DMS79 (cell line): ENCODE measurements around the gene KRTAP20-2.

Source experiments
- DNase-seq: peaks from one replicate; lab custom pipeline; 2025; lab: John Stamatoyannopoulos, UW

KRTAP20-2 gene

GRCh38 chr21:30634906-30635305, at the start of gene KRTAP20-2:
Gene KRTAP20-2, plus strand, starts transcription at chr21:30635206. Its CDS starts 58 bp downstream, at chr21:30635264.
- DNase-seq = no peak

GRCh38 chr21:30590297-30590696, 44.7 kb upstream of the KRTAP20-2 start, which contains the start of gene KRTAP22-2:
Gene KRTAP22-2, minus strand, starts transcription at chr21:30590397.
- DNase-seq = no peak

GRCh38 chr21:30592140-30592539, 42.9 kb upstream of the KRTAP20-2 start, which contains the start of gene KRTAP6-3:
Gene KRTAP6-3, plus strand, starts transcription at chr21:30592440. Its CDS starts 6 bp downstream, at chr21:30592446.
- no peak for DNase-seq

DNA sequence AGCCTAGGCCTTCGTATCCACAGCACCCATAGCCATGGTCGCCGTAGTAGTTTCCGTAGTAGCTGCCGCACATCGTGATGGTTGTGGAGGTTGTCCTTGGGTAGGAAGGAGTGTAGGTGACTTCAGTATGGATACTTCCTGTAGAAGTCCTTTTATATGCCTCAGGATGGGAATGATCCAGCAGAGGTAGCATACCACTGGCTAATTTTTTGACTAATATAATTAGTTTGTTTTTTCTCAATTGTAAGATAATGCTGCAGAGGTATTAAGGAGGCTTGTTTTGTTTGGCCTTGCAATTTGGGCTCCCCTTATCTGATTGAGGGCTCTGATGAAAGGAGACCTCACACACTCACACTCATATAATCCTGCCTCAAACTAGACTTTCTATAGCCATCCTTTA, 36.2 kb upstream of the KRTAP20-2 start, which contains the start of gene KRTAP6-2:
TSS of gene KRTAP6-2 (minus strand) at position 101 of the 400 bp plus-strand sequence. CDS start at position 73, 28 bp downstream.
- no peak for DNase-seq

DNA sequence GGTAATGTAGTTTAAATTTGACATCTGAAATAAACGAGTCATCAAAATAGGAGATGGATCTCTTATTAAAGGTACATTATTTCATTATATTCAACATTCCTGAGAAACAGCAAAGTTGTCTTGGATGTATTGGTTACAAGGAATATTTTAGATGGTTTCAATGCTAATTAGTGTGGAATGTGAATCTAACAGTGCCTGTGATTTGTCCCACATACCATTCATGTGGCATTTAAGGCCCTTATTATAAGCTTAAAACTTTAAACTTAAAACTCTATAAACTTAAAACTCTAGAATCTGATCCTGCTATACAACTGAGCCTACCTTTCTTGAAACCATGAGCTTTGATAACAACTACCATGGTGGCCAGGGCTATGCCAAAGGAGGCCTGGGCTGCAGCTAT, 34.2 kb upstream of the KRTAP20-2 start, which contains the start of gene KRTAP22-1:
TSS of gene KRTAP22-1 (plus strand) at position 301 of the 400 bp plus-strand sequence.
- DNase-seq = no peak

GRCh38 chr21:30605968-30606367, 29.0 kb upstream of the KRTAP20-2 start:
- DNase-seq = no peak

GRCh38 chr21:30612132-30612531, 22.9 kb upstream of the KRTAP20-2 start:
- DNase-seq = no peak

DNA sequence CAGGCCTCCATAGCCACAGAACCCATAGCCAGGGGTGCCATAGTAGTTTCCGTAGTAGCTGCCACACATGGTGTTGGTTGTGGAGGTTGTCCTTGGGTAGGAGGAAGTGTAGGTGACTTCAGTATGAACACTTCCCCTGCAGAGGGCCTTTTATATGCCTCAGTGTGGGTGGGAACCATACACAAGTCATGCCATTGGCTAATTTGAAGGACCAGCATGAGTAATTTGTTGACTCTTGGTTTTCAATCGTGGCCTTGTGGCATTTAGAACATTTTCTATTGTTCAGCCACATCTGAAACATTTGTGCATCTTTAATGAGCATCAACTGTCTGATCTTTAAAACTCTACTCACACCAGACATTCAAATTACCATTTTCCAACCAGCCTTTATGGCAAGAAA, 21.2 kb upstream of the KRTAP20-2 start, which contains the start of gene KRTAP6-1:
TSS of gene KRTAP6-1 (minus strand) at position 95 of the 400 bp plus-strand sequence. CDS start at position 69, 26 bp downstream.
- no peak for DNase-seq

GRCh38 chr21:30615199-30615598, 19.8 kb upstream of the KRTAP20-2 start:
- DNase-seq = no peak

DNA sequence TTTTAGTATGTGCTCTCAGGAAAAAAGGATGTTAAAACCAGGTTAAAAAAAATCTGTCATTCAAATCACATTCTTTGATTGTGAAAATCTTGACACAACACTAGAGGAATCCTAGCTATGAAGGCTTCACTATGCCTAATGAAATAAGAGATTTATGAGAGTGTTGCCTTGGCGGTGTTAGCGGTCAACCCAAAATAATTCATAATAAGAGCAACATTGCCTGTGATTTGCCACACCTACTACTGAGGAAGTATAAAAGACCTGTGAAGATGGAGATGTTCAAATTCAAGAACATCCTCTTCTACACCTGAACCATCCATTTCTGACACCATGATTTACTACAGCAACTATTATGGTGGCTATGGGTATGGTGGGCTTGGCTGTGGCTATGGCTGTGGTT, 18.9 kb upstream of the KRTAP20-2 start, which contains the start of gene KRTAP20-1:
TSS of gene KRTAP20-1 (plus strand) at position 301 of the 400 bp plus-strand sequence. CDS start at position 331, 30 bp downstream.
- no peak for DNase-seq

DNA sequence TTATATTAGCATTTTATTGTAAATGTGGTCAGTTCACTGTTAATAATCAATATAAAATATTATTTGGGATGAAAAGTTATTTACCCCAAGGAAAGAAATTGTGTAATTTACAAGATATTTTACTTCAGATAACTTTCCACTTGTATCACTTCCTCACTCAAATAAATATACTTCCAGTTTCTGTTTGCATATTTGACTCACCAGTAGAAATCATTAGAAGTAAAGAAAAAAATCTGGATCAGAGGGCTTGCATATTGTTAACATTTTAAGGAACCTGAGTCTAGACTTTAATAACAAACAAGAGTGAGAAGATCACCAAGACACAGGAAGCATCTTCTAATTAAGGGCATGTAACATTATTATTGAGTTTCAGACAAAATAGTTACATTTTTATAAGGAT, 14.9 kb upstream of the KRTAP20-2 start:
- no peak for DNase-seq

GRCh38 chr21:30620522-30620921, 14.5 kb upstream of the KRTAP20-2 start, which contains the start of gene KRTAP20-4:
Gene KRTAP20-4, plus strand, starts transcription at chr21:30620627.
- DNase-seq = no peak

GRCh38 chr21:30623362-30623761, 11.6 kb upstream of the KRTAP20-2 start:
- DNase-seq = no peak

DNA sequence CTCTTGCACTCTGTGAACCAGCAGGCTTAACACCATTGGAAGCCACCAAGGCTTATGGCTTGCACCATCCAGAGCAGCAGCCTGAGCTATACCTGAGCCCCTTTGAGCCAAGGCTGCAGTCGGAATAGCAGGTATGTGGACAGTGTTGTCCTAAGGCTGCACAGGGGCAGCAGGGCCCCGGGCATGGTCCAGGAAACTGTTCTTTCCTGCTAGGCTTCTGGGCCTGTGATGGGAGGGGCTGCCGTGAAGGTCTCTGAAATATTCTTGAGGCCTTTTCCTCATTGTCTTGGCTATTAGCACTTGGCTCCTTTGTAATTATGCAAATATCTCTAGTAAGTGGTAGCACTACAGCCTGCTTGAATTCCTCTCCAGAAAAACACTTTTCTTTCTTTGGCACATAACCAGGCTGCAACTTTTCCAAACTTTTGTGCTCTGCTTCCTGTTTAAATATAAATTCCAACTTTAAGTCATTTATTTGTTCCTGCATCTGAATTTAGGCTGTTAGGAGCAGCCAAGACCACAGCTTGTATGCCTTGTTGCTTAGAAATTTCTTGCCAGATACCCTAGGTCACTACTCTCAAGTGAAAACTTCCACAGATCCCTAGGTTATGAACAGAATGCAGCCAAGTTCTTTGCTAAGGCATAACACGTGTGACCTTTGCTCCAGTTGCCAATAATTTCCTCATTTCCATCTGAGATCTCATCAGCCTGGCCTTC, 9.4 kb upstream of the KRTAP20-2 start:
- DNase-seq = no peak

- no peak for DNase-seq
These were observed 6.9 kb upstream of the KRTAP20-2 start for GRCh38 chr21:30628109-30628508.

GRCh38 chr21:30629200-30629599, 5.8 kb upstream of the KRTAP20-2 start:
- no peak for DNase-seq

DNA sequence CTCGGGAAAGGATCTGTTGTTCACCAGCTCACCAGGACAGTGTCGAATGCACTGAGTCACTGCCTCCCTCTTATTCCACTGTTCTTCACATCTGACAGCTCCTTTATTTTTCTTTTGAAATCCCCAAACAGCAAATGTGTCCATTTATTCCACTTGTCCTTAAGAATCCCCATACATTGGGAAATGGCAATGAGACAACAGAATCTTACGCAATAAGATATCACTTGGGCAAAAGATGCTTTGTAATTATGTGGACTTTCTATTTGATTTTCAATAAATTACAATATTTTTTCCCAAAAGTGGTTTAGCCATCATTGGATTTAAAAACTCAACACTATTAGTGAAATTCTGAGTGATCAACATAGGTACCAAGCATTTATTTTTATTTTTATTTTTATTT, 3.7 kb downstream of the KRTAP20-2 start:
- no peak for DNase-seq

- no peak for DNase-seq
These were observed 7.6 kb downstream of the KRTAP20-2 start, which contains the start of gene KRTAP20-3 for GRCh38 chr21:30642564-30642963. Gene KRTAP20-3, plus strand, starts transcription at chr21:30642864.

DNA sequence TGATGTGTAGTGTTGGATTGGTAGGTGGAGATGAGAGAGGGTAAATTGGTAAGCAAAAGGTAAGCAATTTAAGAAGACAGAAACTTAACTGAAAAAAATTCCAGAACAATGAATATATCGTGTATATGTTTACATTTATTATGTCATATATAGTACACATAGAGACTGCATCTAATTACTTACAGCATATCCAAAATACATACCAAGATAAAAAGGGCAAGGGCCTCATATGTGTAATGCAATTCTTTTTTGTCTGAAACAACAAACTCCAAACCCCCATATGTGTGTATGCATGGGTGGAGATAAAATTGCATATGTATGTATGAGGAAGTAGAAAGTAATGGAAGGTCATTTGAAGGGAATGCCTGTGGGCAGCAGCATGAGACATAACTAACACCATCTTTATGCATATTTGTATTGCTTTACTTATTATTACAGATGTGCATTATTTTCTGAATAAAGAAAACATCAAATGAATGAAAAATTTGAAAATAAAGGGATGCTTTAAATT, 12.0 kb downstream of the KRTAP20-2 start:
- no peak for DNase-seq

DNA sequence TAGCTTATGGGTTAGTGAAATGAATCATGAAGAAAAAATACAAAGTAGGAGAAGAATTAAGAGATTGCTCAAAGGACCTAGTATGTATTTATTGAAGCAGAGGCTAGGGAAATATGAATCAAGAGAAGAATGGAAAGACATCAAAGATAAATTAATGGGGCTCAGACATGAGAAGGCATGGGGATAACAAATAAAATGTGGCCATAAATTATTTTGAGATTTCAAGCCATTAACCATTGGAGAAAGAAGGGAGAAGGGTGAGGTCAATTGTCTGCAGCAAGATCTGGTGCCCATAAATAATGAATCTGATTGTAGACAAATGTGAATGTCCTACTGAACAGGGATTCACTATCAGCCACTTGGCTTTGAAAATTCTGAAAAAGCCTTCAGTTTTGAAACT, 17.9 kb downstream of the KRTAP20-2 start:
- no peak for DNase-seq

DNA sequence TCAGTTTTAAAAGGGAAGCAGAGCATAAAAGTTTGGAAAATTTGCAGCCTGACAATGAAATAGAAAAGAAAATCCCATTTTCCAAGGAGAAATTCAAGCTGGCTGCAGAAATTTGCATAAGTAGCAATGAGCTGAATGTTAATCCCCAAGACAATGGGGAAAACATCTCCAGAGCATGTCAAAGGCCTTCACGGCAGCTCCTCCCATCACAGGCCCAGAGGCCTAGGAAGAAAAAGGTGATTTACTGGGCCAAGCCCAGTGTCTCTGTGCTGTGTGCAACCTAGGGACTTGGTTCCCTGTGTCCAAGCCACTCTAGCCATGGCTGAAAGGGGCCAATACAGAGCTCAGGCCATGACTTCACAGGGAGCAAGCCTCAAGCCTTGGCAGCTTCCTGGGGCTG, 33.8 kb downstream of the KRTAP20-2 start:
- DNase-seq = no peak

GRCh38 chr21:30672985-30673650, 38.1 kb downstream of the KRTAP20-2 start:
- DNase-seq = no peak
